Measurements from ENCODE around the gene MSTO1.

- TF ChIP-seq CTCF (IDR thresholded peaks at IDR 0.05) (no peak), POLR2A (IDR thresholded peaks at IDR 0.05) (no peak)
These were observed 30.3 kb downstream of the MSTO1 start for GRCh38 chr1:155640367-155640766.

Measured in lower leg skin (tissue), 3 donors.